ENCODE data around the gene TAF13.

Gene TAF13

GRCh38 chr1:109096120-109096519 is 20.3 kb upstream of the TAF13 start:
- Histone ChIP-seq H3K4me1 (ENCODE audit: control insufficient read depth, low read length) (peaks cover 15% of the 10 kb centered on the region), H3K27me3 (ENCODE audit: control insufficient read depth, low read length) (no peaks in the 10 kb centered on the region), H3K9me3 (ENCODE audit: control insufficient read depth, insufficient read depth, low read length) (no peaks in the 10 kb centered on the region), H3F3A (ENCODE audit: control insufficient read depth, insufficient read depth) (peaks cover 20% of the 10 kb centered on the region), H3K27ac (ENCODE audit: low read depth, low read length) (no peak overlapping the region), H3K4me2 (ENCODE audit: low read length) (no peak overlapping the region), H3K4me3 (ENCODE audit: low read length) (no peak overlapping the region), H3K79me2 (ENCODE audit: control insufficient read depth, low read length) (peaks cover 50% of the 10 kb centered on the region), H4K20me1 (ENCODE audit: control insufficient read depth, insufficient read depth, low read depth, low read length) (no peaks in the 10 kb centered on the region; the same call in 1 of the 2 replicates), H3K9me2 (replicated peaks; ENCODE audit: control insufficient read depth, low read length) (no peaks in the 10 kb centered on the region), H3K36me3 (ENCODE audit: control insufficient read depth, low read length) (peaks cover 50% of the 10 kb centered on the region)
- TF ChIP-seq CTCF (IDR thresholded peaks at IDR 0.05; ENCODE audit: low read depth, low read length, poor library complexity, severe bottlenecking): no peak
- TF ChIP-seq EZH2phosphoT487 (IDR thresholded peaks at IDR 0.05; ENCODE audit: borderline replicate concordance, low read length): no peak

GRCh38 chr1:109095631-109096030 is 19.8 kb upstream of the TAF13 start:
- H3K27ac ChIP-seq (ENCODE audit: low read depth, low read length): no peak overlapping the region
- H4K20me1 ChIP-seq (ENCODE audit: control insufficient read depth, insufficient read depth, low read depth, low read length): no peaks in the 10 kb centered on the region; the same call in 1 of the 2 replicates
- no peak overlapping the region for H3K4me2 ChIP-seq (ENCODE audit: low read length)
- H3K79me2 ChIP-seq (ENCODE audit: control insufficient read depth, low read length): peaks cover 50% of the 10 kb centered on the region
- TF ChIP-seq EZH2phosphoT487 (IDR thresholded peaks at IDR 0.05; ENCODE audit: borderline replicate concordance, low read length) (no peak), CTCF (IDR thresholded peaks at IDR 0.05; ENCODE audit: low read depth, low read length, poor library complexity, severe bottlenecking) (no peak)
- peaks cover 45% of the 10 kb centered on the region for H3K36me3 ChIP-seq (ENCODE audit: control insufficient read depth, low read length)
- no peaks in the 10 kb centered on the region for H3K27me3 ChIP-seq (ENCODE audit: control insufficient read depth, low read length)
- H3K4me1 ChIP-seq (ENCODE audit: control insufficient read depth, low read length): peaks cover 15% of the 10 kb centered on the region
- H3F3A ChIP-seq (ENCODE audit: control insufficient read depth, insufficient read depth): peaks cover 17% of the 10 kb centered on the region
- H3K9me2 ChIP-seq (replicated peaks; ENCODE audit: control insufficient read depth, low read length): no peaks in the 10 kb centered on the region
- no peak overlapping the region for H3K4me3 ChIP-seq (ENCODE audit: low read length)
- H3K9me3 ChIP-seq (ENCODE audit: control insufficient read depth, insufficient read depth, low read length): no peaks in the 10 kb centered on the region

GRCh38 chr1:109094871-109095270 is 19.1 kb upstream of the TAF13 start:
- H3K79me2 ChIP-seq (ENCODE audit: control insufficient read depth, low read length): peaks cover 48% of the 10 kb centered on the region
- H4K20me1 ChIP-seq (ENCODE audit: control insufficient read depth, insufficient read depth, low read depth, low read length): no peaks in the 10 kb centered on the region
- H3K9me3 ChIP-seq (ENCODE audit: control insufficient read depth, insufficient read depth, low read length): no peaks in the 10 kb centered on the region
- no peak overlapping the region for H3K27ac ChIP-seq (ENCODE audit: low read depth, low read length)
- H3K4me1 ChIP-seq (ENCODE audit: control insufficient read depth, low read length): peaks cover 19% of the 10 kb centered on the region
- peaks cover 39% of the 10 kb centered on the region for H3K36me3 ChIP-seq (ENCODE audit: control insufficient read depth, low read length)
- peaks cover 23% of the 10 kb centered on the region for H3F3A ChIP-seq (ENCODE audit: control insufficient read depth, insufficient read depth)
- H3K4me2 ChIP-seq (ENCODE audit: low read length): no peak overlapping the region
- H3K4me3 ChIP-seq (ENCODE audit: low read length): no peak overlapping the region
- TF ChIP-seq CTCF (IDR thresholded peaks at IDR 0.05; ENCODE audit: low read depth, low read length, poor library complexity, severe bottlenecking) (no peak), EZH2phosphoT487 (IDR thresholded peaks at IDR 0.05; ENCODE audit: borderline replicate concordance, low read length) (no peak)
- H3K27me3 ChIP-seq (ENCODE audit: control insufficient read depth, low read length): no peaks in the 10 kb centered on the region
- no peaks in the 10 kb centered on the region for H3K9me2 ChIP-seq (replicated peaks; ENCODE audit: control insufficient read depth, low read length)

All from DOHH2 (cell line).